Nephron progenitor cell (in vitro differentiated cells): ENCODE results near the gene ROR2.

Experiments used
- DNase-seq: peaks from one replicate; pipeline ENCODE4 v3.0.0; 2021
- H3K27ac Mint-ChIP-seq: 2 replicates; pipeline ENCODE4 v1.8.0; 2021; ENCODE audit warnings: mild to moderate bottlenecking, moderate library complexity, mixed read lengths
- H3K27me3 Mint-ChIP-seq: 2 replicates; pipeline ENCODE4 v1.8.0; 2021; ENCODE audit warnings: mild to moderate bottlenecking, low read depth, mixed read lengths; ENCODE audit not compliant: poor library complexity
- H3K36me3 Mint-ChIP-seq: 2 replicates; pipeline ENCODE4 v1.8.0; 2021; ENCODE audit warnings: low read depth, mixed read lengths
- H3K4me1 Mint-ChIP-seq: 2 replicates; pipeline ENCODE4 v1.8.0; 2021; ENCODE audit warnings: mixed read lengths
- H3K4me3 Mint-ChIP-seq: 2 replicates; pipeline ENCODE4 v1.8.0; 2021; ENCODE audit warnings: mild to moderate bottlenecking, moderate library complexity, mixed read lengths
- H3K9me3 Mint-ChIP-seq: 2 replicates; pipeline ENCODE4 v1.8.0; 2021; ENCODE audit warnings: mild to moderate bottlenecking, moderate library complexity, mixed read lengths
- TF ChIP-seq, protein P1 (sequence below): fragments of 200-600 bp; sonication (generic); IDR thresholded peaks from 2 replicates; pipeline ENCODE4 v1.5.0; 2021; ENCODE audit warnings: antibody characterized with exemption

The ROR2 gene

DNA sequence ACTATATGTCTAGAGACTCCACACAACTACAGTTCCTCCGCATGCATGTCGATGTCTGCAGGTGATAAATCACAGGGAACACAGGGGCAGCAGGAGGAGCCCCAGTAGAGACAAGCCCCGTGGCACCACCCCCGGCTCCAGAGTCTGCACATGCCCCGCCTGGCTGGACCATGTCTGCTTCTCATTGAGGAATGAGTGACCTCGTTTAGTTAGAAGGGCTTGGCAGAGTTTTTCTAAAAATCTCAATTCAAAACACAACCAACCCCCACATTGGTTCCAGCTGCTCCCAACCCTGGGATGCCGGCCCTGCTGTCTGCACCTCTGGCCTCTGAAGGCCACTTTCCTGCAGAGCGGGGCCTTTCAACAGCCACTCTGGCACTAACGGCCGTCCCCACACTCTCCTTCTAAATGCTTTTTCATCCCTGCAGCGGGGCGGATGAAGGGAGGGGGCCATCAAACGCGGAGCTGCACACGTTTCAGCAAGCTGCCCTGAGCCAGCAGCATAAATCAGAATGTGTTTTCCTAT, 106.3 kb downstream of the ROR2 start:
- TF ChIP-seq, protein P1, sequence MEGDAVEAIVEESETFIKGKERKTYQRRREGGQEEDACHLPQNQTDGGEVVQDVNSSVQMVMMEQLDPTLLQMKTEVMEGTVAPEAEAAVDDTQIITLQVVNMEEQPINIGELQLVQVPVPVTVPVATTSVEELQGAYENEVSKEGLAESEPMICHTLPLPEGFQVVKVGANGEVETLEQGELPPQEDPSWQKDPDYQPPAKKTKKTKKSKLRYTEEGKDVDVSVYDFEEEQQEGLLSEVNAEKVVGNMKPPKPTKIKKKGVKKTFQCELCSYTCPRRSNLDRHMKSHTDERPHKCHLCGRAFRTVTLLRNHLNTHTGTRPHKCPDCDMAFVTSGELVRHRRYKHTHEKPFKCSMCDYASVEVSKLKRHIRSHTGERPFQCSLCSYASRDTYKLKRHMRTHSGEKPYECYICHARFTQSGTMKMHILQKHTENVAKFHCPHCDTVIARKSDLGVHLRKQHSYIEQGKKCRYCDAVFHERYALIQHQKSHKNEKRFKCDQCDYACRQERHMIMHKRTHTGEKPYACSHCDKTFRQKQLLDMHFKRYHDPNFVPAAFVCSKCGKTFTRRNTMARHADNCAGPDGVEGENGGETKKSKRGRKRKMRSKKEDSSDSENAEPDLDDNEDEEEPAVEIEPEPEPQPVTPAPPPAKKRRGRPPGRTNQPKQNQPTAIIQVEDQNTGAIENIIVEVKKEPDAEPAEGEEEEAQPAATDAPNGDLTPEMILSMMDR: no peak
- peak overlapping the region; percentile 99 for H3K27ac Mint-ChIP-seq
- H3K9me3 Mint-ChIP-seq: no peaks in the 10 kb centered on the region
- H3K27me3 Mint-ChIP-seq: peaks cover 2% of the 10 kb centered on the region
- DNase-seq: peak; percentile 67
- H3K36me3 Mint-ChIP-seq: peaks cover 3% of the 10 kb centered on the region
- H3K4me3 Mint-ChIP-seq: peak overlapping the region; percentile 74
- peaks cover 100% of the 10 kb centered on the region for H3K4me1 Mint-ChIP-seq

DNA sequence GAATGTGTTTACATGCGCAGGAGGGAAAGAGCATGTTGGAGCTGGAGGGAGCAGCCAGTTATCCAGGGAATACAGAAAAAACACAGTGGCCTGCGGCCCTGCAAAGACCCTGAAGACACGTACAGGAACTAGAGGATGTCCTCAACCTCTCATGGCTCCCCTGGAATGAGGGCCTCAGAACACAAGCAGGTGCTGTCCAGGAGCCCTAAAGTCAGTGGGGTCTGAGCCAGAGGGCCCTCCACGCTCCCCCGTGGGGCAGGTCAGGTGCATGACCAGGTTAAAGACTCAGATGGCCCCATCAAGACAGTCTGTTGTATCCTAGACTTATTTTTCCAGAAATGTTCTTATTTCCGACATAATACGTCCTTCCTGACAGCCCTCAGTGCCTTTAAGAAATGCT, 106.9 kb downstream of the ROR2 start:
- no peaks in the 10 kb centered on the region for H3K36me3 Mint-ChIP-seq
- TF ChIP-seq, protein P1: no peak
- H3K27me3 Mint-ChIP-seq: peaks cover 2% of the 10 kb centered on the region
- H3K9me3 Mint-ChIP-seq: no peaks in the 10 kb centered on the region
- H3K4me1 Mint-ChIP-seq: peaks cover 100% of the 10 kb centered on the region
- H3K27ac Mint-ChIP-seq: peak overlapping the region; percentile 99
- no peak for DNase-seq
- H3K4me3 Mint-ChIP-seq: peak overlapping the region; percentile 74

DNA sequence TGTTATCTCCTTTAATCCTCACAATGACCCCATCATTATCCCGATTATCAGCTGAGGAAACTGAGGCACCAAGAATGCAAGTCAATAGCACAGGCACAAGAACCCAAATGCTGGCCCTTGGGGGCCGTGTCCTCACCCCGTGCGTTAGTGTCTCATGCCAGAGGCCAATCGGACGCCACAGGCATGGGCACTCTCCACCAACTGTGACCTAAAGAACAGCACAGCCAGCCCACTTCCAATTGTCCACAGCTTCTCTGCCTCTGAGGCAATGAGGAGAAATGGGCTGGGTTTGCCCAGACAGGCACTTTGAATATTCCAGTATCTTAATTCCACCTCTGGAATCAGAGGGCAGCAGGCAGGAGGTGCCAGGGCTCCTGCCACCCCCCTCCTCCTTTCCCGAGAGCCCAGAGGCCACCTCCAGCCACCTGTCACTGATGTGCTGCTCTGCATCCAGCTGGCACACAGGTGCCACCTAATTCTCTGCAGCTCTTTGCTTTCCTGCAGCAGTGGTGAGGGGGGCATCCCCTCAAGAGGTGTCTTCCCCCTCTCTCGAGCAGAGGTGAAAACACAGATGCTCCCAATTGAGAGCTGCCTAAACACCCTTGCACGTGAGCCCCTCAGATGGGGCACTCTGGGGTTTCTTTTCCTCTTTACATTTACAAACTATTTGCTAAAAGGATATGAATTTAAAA, 107.5 kb downstream of the ROR2 start:
- Mint-ChIP-seq H3K27ac (no peak overlapping the region), H3K27me3 (peaks cover 2% of the 10 kb centered on the region), H3K9me3 (no peaks in the 10 kb centered on the region), H3K4me1 (peaks cover 100% of the 10 kb centered on the region), H3K36me3 (no peaks in the 10 kb centered on the region), H3K4me3 (peak overlapping the region; percentile 44)
- DNase-seq: no peak
- TF ChIP-seq, protein P1: no peak

DNA sequence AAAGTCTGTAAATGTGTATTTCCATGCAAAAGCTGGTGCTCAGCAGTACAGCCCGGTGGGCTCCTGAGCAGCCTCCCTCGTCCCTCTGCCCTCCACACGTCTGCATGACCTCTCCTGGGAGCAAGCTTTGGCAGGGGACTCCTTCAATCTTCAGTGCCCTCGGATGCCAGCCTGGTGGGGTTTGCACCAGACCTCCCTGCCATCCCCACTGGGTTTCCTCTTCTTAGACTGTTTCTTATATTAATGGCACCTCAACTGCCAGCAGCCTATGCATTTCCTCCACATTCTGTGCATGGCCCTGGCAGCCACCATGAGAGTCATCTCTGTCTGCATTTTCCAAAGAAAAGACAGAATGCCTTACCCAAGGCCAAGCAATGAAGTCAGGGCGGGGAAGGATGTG, 108.4 kb downstream of the ROR2 start:
- TF ChIP-seq, protein P1: no peak
- peak overlapping the region; percentile 43 for H3K4me3 Mint-ChIP-seq

DNA sequence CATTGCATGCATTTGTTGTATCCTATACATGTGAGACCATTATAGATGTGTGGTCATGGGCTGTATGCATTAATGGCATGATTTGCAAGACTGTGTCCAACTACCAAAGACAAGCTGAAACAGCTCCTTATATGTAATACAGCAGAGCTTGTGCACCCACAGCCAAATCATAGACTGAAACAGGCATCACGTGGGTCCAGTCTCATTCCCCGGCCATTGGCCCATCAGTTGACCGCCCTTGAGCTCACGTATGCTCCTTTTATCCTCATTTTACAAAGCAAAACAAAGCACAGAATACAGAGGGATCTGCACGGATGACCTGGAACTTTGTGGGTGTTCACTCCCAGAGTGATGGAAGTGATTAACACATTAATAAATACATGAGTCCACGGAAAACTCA, 109.1 kb downstream of the ROR2 start:
- DNase-seq: no peak
- Mint-ChIP-seq H3K4me3 (no peak overlapping the region), H3K9me3 (no peaks in the 10 kb centered on the region), H3K27me3 (peaks cover 2% of the 10 kb centered on the region), H3K27ac (peak overlapping the region; percentile 73), H3K36me3 (no peaks in the 10 kb centered on the region), H3K4me1 (peaks cover 100% of the 10 kb centered on the region)
- TF ChIP-seq, protein P1: no peak

More for the DNA sequence above, 108.4 kb downstream of the ROR2 start:
- peaks cover 100% of the 10 kb centered on the region for H3K4me1 Mint-ChIP-seq
- no peaks in the 10 kb centered on the region for H3K36me3 Mint-ChIP-seq
- DNase-seq: no peak
- H3K27ac Mint-ChIP-seq: peak overlapping the region; percentile 73
- H3K27me3 Mint-ChIP-seq: peaks cover 2% of the 10 kb centered on the region
- H3K9me3 Mint-ChIP-seq: no peaks in the 10 kb centered on the region

DNA sequence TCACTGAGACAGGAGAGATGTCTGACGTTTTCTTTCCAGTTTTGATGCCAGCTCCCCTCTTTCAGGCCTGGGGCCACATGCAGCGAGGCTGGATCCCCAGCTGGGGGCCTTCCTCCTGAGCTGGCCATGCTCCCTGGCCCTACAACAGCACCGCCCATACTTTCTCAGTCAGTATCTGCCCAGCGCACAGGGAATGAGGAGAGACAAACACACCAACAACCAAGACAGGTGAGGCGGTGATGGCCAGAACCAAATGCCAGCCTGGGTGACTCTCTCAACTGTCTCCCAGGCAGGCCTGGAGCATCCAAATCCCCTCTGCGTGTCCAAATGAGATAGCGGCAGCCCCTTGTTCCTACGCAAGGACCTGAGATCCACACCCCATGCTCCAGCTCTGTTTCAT, 109.6 kb downstream of the ROR2 start:
- peaks cover 2% of the 10 kb centered on the region for H3K27me3 Mint-ChIP-seq
- peaks cover 100% of the 10 kb centered on the region for H3K4me1 Mint-ChIP-seq
- H3K36me3 Mint-ChIP-seq: no peaks in the 10 kb centered on the region
- TF ChIP-seq, protein P1: no peak
- no peaks in the 10 kb centered on the region for H3K9me3 Mint-ChIP-seq
- peak overlapping the region; percentile 73 for H3K27ac Mint-ChIP-seq
- DNase-seq: no peak
- H3K4me3 Mint-ChIP-seq: no peak overlapping the region
